SK-N-SH (cell line): ENCODE measurements around the gene TMPRSS2. TPM values are rescaled to one million over a fixed set of nuclear protein-coding genes. Genes with fewer than 3 reads are reported as not detected.

Experiments used
- CTCF ChIA-PET: fragments of 300-600, 350-600 bp; formaldehyde crosslinking; extraction: SDS; loops from one replicate; lab custom pipeline; 2021; lab: Yijun Ruan, JAX
- POLR2A ChIA-PET: fragments of 350-600 bp; sonication (Branson Sonifier 250); formaldehyde crosslinking; extraction: SDS; loops from one replicate; lab custom pipeline; 2020; ENCODE audit warnings: antibody characterized with exemption, inconsistent platforms; lab: Yijun Ruan, JAX
- DNase-seq: peaks from one replicate; pipeline ENCODE4 v3.0.0; 2012
- H2AFZ ChIP-seq: fragments of 200-600 bp; sonication (generic); 2 replicates; pipeline ENCODE4 v1.8.1; 2016; ENCODE audit warnings: antibody characterized with exemption, mild to moderate bottlenecking, low read depth
- H3F3A ChIP-seq: fragments of 200-600 bp; sonication (generic); replicated peaks from 2 replicates; pipeline ENCODE3; 2016; ENCODE audit warnings: antibody characterized with exemption, mild to moderate bottlenecking; ENCODE audit not compliant: insufficient read depth
- H3K27ac ChIP-seq, 2 experiments: fragments of 200-500 bp in 1 of 2; fragments of 200-600 bp in 1 of 2; sonication (Bioruptor generic) in 1 of 2; sonication (generic), shearing (Covaris generic) in 1 of 2; 2 replicates each; pipeline versions ENCODE4 v1.5.1 to v1.6.1; 2014 to 2016; ENCODE audit warnings: low read depth in 2 of 2, inconsistent platforms in 1 of 2, low read length in 1 of 2, mild to moderate bottlenecking in 1 of 2, mixed read lengths in 1 of 2
- H3K27me3 ChIP-seq: fragments of 200-600 bp; sonication (generic), shearing (Covaris generic); 2 replicates; pipeline ENCODE4 v1.6.1; 2016; ENCODE audit warnings: mixed run types; ENCODE audit not compliant: insufficient read depth
- H3K36me3 ChIP-seq, 2 experiments: fragments of 200-500 bp in 1 of 2; fragments of 200-600 bp in 1 of 2; sonication (Bioruptor generic) in 1 of 2; sonication (generic) in 1 of 2; replicated peaks in 1 of 2; 2 replicates each; pipeline versions ENCODE3 to v1.5.1; 2014 to 2016; ENCODE audit warnings: low read length in 1 of 2, mild to moderate bottlenecking in 1 of 2; ENCODE audit not compliant: insufficient read depth in 2 of 2, control insufficient read depth in 1 of 2
- H3K4me1 ChIP-seq, 2 experiments: fragments of 200-500 bp in 1 of 2; fragments of 200-600 bp in 1 of 2; sonication (Bioruptor generic) in 1 of 2; sonication (generic), shearing (Covaris generic) in 1 of 2; 2 replicates each; pipeline versions ENCODE4 v1.5.1 to v1.6.1; 2014 to 2016; ENCODE audit warnings: low read depth in 1 of 2, low read length in 1 of 2, mixed run types in 1 of 2; ENCODE audit not compliant: insufficient read depth in 2 of 2, control insufficient read depth in 1 of 2
- H3K4me2 ChIP-seq: fragments of 200-600 bp; sonication (generic), shearing (Covaris generic); 2 replicates; pipeline ENCODE4 v1.6.1; 2017; ENCODE audit warnings: mixed run types
- H3K4me3 ChIP-seq, 2 experiments: fragments of 200-500 bp in 1 of 2; fragments of 200-600 bp in 1 of 2; sonication (Bioruptor generic) in 1 of 2; sonication (generic), shearing (Covaris generic) in 1 of 2; 2 replicates each; pipeline versions ENCODE4 v1.5.1 to v1.8.1; 2014 to 2016; ENCODE audit warnings: low read depth in 2 of 2, inconsistent platforms in 1 of 2, low read length in 1 of 2, mild to moderate bottlenecking in 1 of 2, mixed read lengths in 1 of 2, moderate library complexity in 1 of 2
- H3K79me2 ChIP-seq: fragments of 200-600 bp; sonication (generic); 2 replicates; pipeline ENCODE4 v1.8.1; 2017; ENCODE audit warnings: mild to moderate bottlenecking; ENCODE audit not compliant: insufficient read depth
- H3K9ac ChIP-seq: fragments of 200-600 bp; sonication (generic); 2 replicates; pipeline ENCODE4 v1.6.1; 2017; ENCODE audit warnings: mixed run types
- H3K9me2 ChIP-seq: fragments of 200-600 bp; sonication (generic); 2 replicates; pipeline ENCODE4 v1.6.1; 2017; ENCODE audit warnings: mixed run types
- H3K9me3 ChIP-seq: fragments of 200-600 bp; sonication (generic); 2 replicates; pipeline ENCODE4 v1.6.1; 2017; ENCODE audit warnings: mixed run types, mild to moderate bottlenecking, moderate library complexity
- H4K20me1 ChIP-seq: fragments of 200-600 bp; sonication (generic); 2 replicates; pipeline ENCODE4 v1.6.1; 2017; ENCODE audit warnings: mild to moderate bottlenecking, mixed run types; ENCODE audit not compliant: insufficient read depth
- ELF1 ChIP-seq: IDR thresholded peaks from 2 replicates; pipeline ENCODE4 v1.4.0; 2012
- EP300 ChIP-seq, 2 experiments: IDR thresholded peaks; 2 replicates each; pipeline versions ENCODE4 v1.4.0 to v1.6.1; 2012; ENCODE audit warnings: borderline replicate concordance in 1 of 2, low read depth in 1 of 2, low read length in 1 of 2
- FOXJ3 ChIP-seq: sonication (generic); formaldehyde crosslinking; IDR thresholded peaks from 2 replicates; pipeline ENCODE4 v1.5.1; 2020; ENCODE audit warnings: mild to moderate bottlenecking, missing genetic modification reagents
- JUND ChIP-seq: IDR thresholded peaks from 2 replicates; pipeline ENCODE4 v1.4.0; 2012
- MXI1 ChIP-seq: IDR thresholded peaks from 2 replicates; pipeline ENCODE4 v1.6.1; 2012; ENCODE audit warnings: mild to moderate bottlenecking, low read depth, low read length, improper control_type of control experiment
- NFIC ChIP-seq: IDR thresholded peaks from 2 replicates; pipeline ENCODE4 v1.4.0; 2012; ENCODE audit warnings: borderline replicate concordance
- PBX3 ChIP-seq: IDR thresholded peaks from 2 replicates; pipeline ENCODE4; 2012
- POLR2AphosphoS5 ChIP-seq: IDR thresholded peaks from 2 replicates; pipeline ENCODE4 v1.6.1; 2012; ENCODE audit warnings: low read depth, low read length
- RAD21 ChIP-seq: IDR thresholded peaks from 2 replicates; pipeline ENCODE4 v1.6.1; 2012; ENCODE audit warnings: mild to moderate bottlenecking, low read length
- RXRA ChIP-seq: IDR thresholded peaks from 2 replicates; pipeline ENCODE4 v1.4.0; 2012; ENCODE audit warnings: low read depth, mild to moderate bottlenecking, borderline replicate concordance
- USF2 ChIP-seq: fragments of 150-350 bp; IDR thresholded peaks from 2 replicates; pipeline ENCODE4 v1.6.1; 2017; ENCODE audit warnings: antibody characterized with exemption, low read length, low read depth, borderline replicate concordance
- ZBTB33 ChIP-seq: IDR thresholded peaks from 2 replicates; pipeline ENCODE4 v1.4.0; 2012; ENCODE audit warnings: low read depth, borderline replicate concordance
- WGBS: methylation state at CpG from one replicate; pipeline ENCODE4 v1.1.6; 2017; ENCODE audit warnings: low lambda C conversion rate; 5-methylcytosine and 5-hydroxymethylcytosine counted together
- polyA plus RNA-seq, 3 experiments: library from polyadenylated mRNA; depleted of rRNA; stranded (reverse); fragments of >200 nt; gene quantifications; 2 replicates each; pipeline ENCODE4 v1.2.3, GENCODE V29; 2012
- TF ChIP-seq, protein P1 (sequence below): fragments of 200-600 bp; sonication (generic); IDR thresholded peaks from 2 replicates; pipeline ENCODE4 v1.6.1; 2017; ENCODE audit warnings: antibody characterized with exemption, mild to moderate bottlenecking, moderate library complexity

The TMPRSS2 gene
- polyA plus RNA-seq, 1 of the 3 experiments (the other 2 are of a cell fraction) = not detected

DNA sequence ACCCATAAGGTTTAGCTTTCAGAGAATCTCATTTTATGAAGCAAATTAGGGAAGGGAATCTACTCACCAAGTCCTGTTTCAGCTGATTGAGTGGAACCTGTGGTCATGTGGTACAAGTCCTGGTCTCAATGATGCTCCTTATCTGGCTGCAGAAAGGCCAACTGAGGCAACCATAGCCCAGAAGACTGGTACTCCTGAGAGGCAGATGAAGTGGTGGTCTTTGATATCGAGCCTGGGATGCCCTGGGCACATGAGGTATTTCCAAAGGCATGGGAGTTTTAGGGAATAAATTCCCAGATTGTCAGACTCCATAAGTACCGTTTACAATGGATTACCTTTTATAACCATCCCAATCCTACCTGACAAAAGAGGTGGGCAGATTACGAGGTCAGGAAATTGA lies 78.7 kb downstream of the TMPRSS2 start:
- H3K36me3 ChIP-seq = no peaks in the 10 kb centered on the region
- no peak overlapping the region for H2AFZ ChIP-seq
- H3K4me3 ChIP-seq = no peak overlapping the region
- no peak overlapping the region for H3K9ac ChIP-seq
- no peak for DNase-seq
- H3F3A ChIP-seq = no peaks in the 10 kb centered on the region
- 60% methylated on average over 3 of the region's 3 CpGs for WGBS
- no peaks in the 10 kb centered on the region for H3K9me2 ChIP-seq
- no peaks in the 10 kb centered on the region for H4K20me1 ChIP-seq
- no peaks in the 10 kb centered on the region for H3K9me3 ChIP-seq
- ChIA-PET CTCF (interaction anchor here (1.1 kb wide), 1 partner anchor 146 kb away, joined by 3 read pairs; no protein-coding TSS in a partner anchor), POLR2A (no interaction called here)
- H3K79me2 ChIP-seq = no peaks in the 10 kb centered on the region
- no peaks in the 10 kb centered on the region for H3K4me1 ChIP-seq
- H3K27ac ChIP-seq = no peak overlapping the region
- H3K27me3 ChIP-seq = 0 out of 2 replicates have a peak, but pooled peaks cover 12% of the 10 kb centered on the region
- no peak overlapping the region for H3K4me2 ChIP-seq
- TF ChIP-seq FOXJ3 (no peak), JUND (no peak), EP300 (IDR thresholded peaks at IDR 0.05; ENCODE audit: borderline replicate concordance in 1 of 2, low read depth in 1 of 2, low read length in 1 of 2) (no peak), POLR2AphosphoS5 (no peak), ZBTB33 (no peak), USF2 (no peak), MXI1 (no peak), RXRA (no peak), ELF1 (no peak), PBX3 (no peak), RAD21 (no peak), NFIC (no peak)
- TF ChIP-seq, protein P1, sequence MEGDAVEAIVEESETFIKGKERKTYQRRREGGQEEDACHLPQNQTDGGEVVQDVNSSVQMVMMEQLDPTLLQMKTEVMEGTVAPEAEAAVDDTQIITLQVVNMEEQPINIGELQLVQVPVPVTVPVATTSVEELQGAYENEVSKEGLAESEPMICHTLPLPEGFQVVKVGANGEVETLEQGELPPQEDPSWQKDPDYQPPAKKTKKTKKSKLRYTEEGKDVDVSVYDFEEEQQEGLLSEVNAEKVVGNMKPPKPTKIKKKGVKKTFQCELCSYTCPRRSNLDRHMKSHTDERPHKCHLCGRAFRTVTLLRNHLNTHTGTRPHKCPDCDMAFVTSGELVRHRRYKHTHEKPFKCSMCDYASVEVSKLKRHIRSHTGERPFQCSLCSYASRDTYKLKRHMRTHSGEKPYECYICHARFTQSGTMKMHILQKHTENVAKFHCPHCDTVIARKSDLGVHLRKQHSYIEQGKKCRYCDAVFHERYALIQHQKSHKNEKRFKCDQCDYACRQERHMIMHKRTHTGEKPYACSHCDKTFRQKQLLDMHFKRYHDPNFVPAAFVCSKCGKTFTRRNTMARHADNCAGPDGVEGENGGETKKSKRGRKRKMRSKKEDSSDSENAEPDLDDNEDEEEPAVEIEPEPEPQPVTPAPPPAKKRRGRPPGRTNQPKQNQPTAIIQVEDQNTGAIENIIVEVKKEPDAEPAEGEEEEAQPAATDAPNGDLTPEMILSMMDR = no peak
